ENCODE results near the gene CCDC179. TPM values are rescaled to one million over a fixed set of nuclear protein-coding genes. Genes with fewer than 3 reads are reported as not detected.

CCDC179 gene
- total RNA-seq, 1 donor from 2014 or later: not detected

- DNase-seq (ENCODE audit: low read depth): no peak
These were observed 52.3 kb downstream of the CCDC179 start for GRCh38 chr11:22807855-22808570.

GRCh38 chr11:22807391-22807790 lies 52.9 kb downstream of the CCDC179 start:
- DNase-seq (ENCODE audit: low read depth): no peak

- DNase-seq (ENCODE audit: low read depth): no peak
These were observed 57.4 kb downstream of the CCDC179 start for GRCh38 chr11:22802861-22803260.

GRCh38 chr11:22800482-22800881 lies 59.8 kb downstream of the CCDC179 start:
- no peak for DNase-seq (ENCODE audit: low read depth)

- no peak for DNase-seq (ENCODE audit: low read depth)
These were observed 61.4 kb downstream of the CCDC179 start for GRCh38 chr11:22798901-22799300.

GRCh38 chr11:22797047-22797446 lies 63.2 kb downstream of the CCDC179 start:
- DNase-seq (ENCODE audit: low read depth): no peak

Other genes starting within 250 kb of the CCDC179 start
- gene FANCF, start 234.7 kb downstream of the CCDC179 start, total RNA-seq: 16.3 and 17.6 TPM in 2 replicates
- gene GAS2, start 193.9 kb downstream of the CCDC179 start, total RNA-seq: 1.0 and 4.4 TPM in 2 replicates
- gene SVIP, start 30.7 kb downstream of the CCDC179 start, total RNA-seq: 5.8 and 8.9 TPM in 2 replicates